GM12892 (cell line): ENCODE data around the gene MVB12B.

ENCODE experiments used
- POLR2A ChIP-seq: IDR thresholded peaks from 2 replicates; pipeline ENCODE4 v1.6.1; 2011; ENCODE audit warnings: low read depth, low read length, control low read depth
- POLR2AphosphoS5 ChIP-seq: IDR thresholded peaks from 2 replicates; pipeline ENCODE4 v1.6.1; 2011; ENCODE audit warnings: low read depth, low read length, control low read depth
- TAF1 ChIP-seq: IDR thresholded peaks from 2 replicates; pipeline ENCODE4 v1.6.1; 2011; ENCODE audit warnings: low read depth, mild to moderate bottlenecking, control low read depth, low read length, borderline replicate concordance

GRCh38 chr9:126381195-126381594, 54.6 kb downstream of the MVB12B start:
- TF ChIP-seq POLR2A: no peak
- TF ChIP-seq POLR2AphosphoS5: no peak
- TF ChIP-seq TAF1: no peak
